ENCODE data around the gene CARD11.

DNA sequence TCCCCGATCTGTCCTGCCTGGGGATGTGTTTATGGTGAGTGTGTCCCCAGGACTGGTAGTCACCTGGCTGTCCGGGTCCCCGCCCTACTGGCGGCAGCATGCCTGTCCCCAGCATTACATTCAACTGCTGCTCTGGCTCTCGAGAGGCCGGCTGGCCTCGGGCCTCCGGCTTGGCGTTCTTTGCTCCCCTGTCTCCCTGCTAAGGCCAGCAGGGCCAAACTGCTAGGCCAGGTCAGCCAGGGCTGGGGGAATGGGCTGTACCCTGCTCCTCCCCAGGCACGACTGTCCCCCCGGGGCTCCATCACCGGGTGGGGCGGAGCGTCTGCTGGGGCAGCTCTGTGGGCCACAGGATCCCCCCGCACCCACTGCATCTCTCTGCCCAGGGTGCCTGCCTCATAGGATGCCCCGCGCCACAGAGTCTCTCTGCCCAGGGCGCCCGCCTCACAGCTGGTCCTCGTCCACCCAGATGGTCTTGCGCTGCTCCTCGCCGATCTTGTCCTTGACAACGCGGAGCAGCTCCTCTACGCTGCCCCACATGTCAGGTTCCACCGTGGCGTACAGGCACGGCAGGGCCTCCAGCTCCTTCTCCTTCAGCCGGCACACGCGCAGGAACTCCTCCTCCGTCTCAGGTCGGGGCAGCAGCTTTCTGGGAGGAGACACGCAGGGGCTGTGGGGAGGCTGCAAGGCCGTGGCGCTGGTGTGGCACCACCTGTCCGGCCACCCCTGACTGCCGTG, 137.3 kb downstream of the CARD11 start:
- TF ChIP-seq, protein P1, sequence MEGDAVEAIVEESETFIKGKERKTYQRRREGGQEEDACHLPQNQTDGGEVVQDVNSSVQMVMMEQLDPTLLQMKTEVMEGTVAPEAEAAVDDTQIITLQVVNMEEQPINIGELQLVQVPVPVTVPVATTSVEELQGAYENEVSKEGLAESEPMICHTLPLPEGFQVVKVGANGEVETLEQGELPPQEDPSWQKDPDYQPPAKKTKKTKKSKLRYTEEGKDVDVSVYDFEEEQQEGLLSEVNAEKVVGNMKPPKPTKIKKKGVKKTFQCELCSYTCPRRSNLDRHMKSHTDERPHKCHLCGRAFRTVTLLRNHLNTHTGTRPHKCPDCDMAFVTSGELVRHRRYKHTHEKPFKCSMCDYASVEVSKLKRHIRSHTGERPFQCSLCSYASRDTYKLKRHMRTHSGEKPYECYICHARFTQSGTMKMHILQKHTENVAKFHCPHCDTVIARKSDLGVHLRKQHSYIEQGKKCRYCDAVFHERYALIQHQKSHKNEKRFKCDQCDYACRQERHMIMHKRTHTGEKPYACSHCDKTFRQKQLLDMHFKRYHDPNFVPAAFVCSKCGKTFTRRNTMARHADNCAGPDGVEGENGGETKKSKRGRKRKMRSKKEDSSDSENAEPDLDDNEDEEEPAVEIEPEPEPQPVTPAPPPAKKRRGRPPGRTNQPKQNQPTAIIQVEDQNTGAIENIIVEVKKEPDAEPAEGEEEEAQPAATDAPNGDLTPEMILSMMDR (IDR thresholded peaks at IDR 0.05): no peak
- TF ChIP-seq POLR2A (IDR thresholded peaks at IDR 0.05): no peak

Measured in right lobe of liver (tissue), 4 donors.